Neutrophil (primary cell): ENCODE measurements around the gene MAT2A.

Experiments
- H3K27ac ChIP-seq: fragments of 200-600 bp; sonication (generic); 2 replicates; pipeline ENCODE4 v1.5.1; 2016; ENCODE audit warnings: mild to moderate bottlenecking, moderate library complexity
- H3K27me3 ChIP-seq: fragments of 200-600 bp; sonication (generic); 2 replicates; pipeline ENCODE4 v1.6.0; 2016; ENCODE audit warnings: mild to moderate bottlenecking
- H3K36me3 ChIP-seq: fragments of 200-600 bp; sonication (generic); 2 replicates; pipeline ENCODE4 v1.5.1; 2017
- H3K4me1 ChIP-seq, 2 experiments: fragments of 200-600 bp in 1 of 2; sonication (generic) in 1 of 2; 1 replicate in 1 of 2; 2 replicates in 1 of 2; pipeline versions ENCODE4 v1.5.1 to v1.6.1; 2013 to 2016; ENCODE audit warnings: low read depth in 1 of 2, low read length in 1 of 2, mild to moderate bottlenecking in 1 of 2, moderate library complexity in 1 of 2; ENCODE audit not compliant: control insufficient read depth in 1 of 2, insufficient read depth in 1 of 2
- H3K4me3 ChIP-seq, 2 experiments: fragments of 200-600 bp in 1 of 2; sonication (generic) in 1 of 2; 1 replicate in 1 of 2; 2 replicates in 1 of 2; pipeline ENCODE4 v1.5.1; 2013 to 2016; ENCODE audit warnings: low read depth in 1 of 2, low read length in 1 of 2, mild to moderate bottlenecking in 1 of 2, moderate library complexity in 1 of 2
- H3K9me3 ChIP-seq: fragments of 200-600 bp; sonication (generic); 2 replicates; pipeline ENCODE4 v1.5.1; 2016
- CTCF ChIP-seq: fragments of 200-600 bp; sonication (generic); IDR thresholded peaks from 2 replicates; pipeline ENCODE4 v1.5.1; 2016; ENCODE audit warnings: antibody characterized with exemption

The MAT2A gene

GRCh38 chr2:85547859-85548607, 9.1 kb downstream of the MAT2A start:
- TF ChIP-seq CTCF: no peak
- H3K27me3 ChIP-seq: no peaks in the 10 kb centered on the region
- no peak overlapping the region for H3K4me3 ChIP-seq
- H3K36me3 ChIP-seq: peaks cover 52% of the 10 kb centered on the region
- no peak overlapping the region for H3K27ac ChIP-seq
- no peaks in the 10 kb centered on the region for H3K9me3 ChIP-seq
- H3K4me1 ChIP-seq: peaks cover 30% of the 10 kb centered on the region in 2 experiments

DNA sequence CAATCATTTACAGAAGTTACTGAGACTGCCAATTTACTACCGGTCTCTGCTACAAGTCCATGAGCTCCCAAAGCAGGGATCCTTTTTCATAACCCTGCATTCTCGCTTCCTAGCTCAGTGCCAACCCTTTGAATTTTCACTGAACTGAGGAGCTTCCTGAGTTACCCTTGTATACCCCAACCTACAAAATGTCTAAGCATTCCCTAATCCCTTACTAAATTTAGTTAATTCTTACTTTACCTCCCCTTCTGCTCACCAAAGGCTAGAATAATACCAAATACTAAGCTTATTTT, 9.6 kb downstream of the MAT2A start:
- no peak for TF ChIP-seq CTCF
- Histone ChIP-seq H3K4me1 (peaks cover 30% of the 10 kb centered on the region in 2 experiments), H3K27me3 (no peaks in the 10 kb centered on the region), H3K27ac (no peak overlapping the region), H3K4me3 (no peak overlapping the region), H3K36me3 (peaks cover 52% of the 10 kb centered on the region), H3K9me3 (no peaks in the 10 kb centered on the region)

- Histone ChIP-seq H3K4me1 (peaks cover 30% of the 10 kb centered on the region in 2 experiments), H3K27me3 (no peaks in the 10 kb centered on the region), H3K27ac (peak overlapping the region; percentile 79), H3K9me3 (no peaks in the 10 kb centered on the region), H3K4me3 (no peak overlapping the region), H3K36me3 (peaks cover 52% of the 10 kb centered on the region)
- TF ChIP-seq CTCF: no peak
These were observed 10.1 kb downstream of the MAT2A start for GRCh38 chr2:85549095-85549494.

DNA sequence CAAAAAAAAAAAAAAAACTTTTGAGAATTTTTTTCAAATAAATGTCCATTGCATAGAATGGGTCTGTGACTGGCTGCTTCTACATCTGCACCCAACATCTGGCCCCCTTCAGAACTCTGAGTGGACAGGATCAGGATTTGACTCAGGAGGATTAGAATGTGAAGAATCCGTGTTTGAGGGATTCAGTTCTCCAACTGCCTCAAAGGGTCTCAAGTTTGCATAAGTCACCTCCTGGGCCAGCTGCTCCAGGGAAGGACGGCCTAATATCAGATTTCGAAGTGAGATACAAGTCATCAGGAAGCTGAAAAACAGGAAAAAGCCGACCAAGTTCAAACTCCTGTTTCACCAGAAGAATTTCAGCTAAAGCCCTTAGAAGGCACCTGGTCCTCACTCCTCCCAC, 10.9 kb downstream of the MAT2A start:
- Histone ChIP-seq H3K27ac (peak overlapping the region; percentile 79), H3K27me3 (no peaks in the 10 kb centered on the region), H3K36me3 (peaks cover 52% of the 10 kb centered on the region), H3K9me3 (no peaks in the 10 kb centered on the region), H3K4me1 (peaks cover 30% of the 10 kb centered on the region in 2 experiments), H3K4me3 (peak overlapping the region; percentile 28 to 42)
- TF ChIP-seq CTCF: no peak

GRCh38 chr2:85550486-85550885, 11.5 kb downstream of the MAT2A start:
- H3K27ac ChIP-seq: peak overlapping the region; percentile 79
- peaks cover 30% of the 10 kb centered on the region in 2 experiments for H3K4me1 ChIP-seq
- peaks cover 51% of the 10 kb centered on the region for H3K36me3 ChIP-seq
- no peaks in the 10 kb centered on the region for H3K9me3 ChIP-seq
- TF ChIP-seq CTCF: no peak
- no peaks in the 10 kb centered on the region for H3K27me3 ChIP-seq
- H3K4me3 ChIP-seq: peak overlapping the region; percentile 28 to 42
